ENCODE measurements around the gene CDNF.
"Not testable (repeated sequence)": the region's sequence is repeated elsewhere in the genome, so short reads cannot be mapped to it uniquely, and the experiment has no call there.

Gene CDNF

DNA sequence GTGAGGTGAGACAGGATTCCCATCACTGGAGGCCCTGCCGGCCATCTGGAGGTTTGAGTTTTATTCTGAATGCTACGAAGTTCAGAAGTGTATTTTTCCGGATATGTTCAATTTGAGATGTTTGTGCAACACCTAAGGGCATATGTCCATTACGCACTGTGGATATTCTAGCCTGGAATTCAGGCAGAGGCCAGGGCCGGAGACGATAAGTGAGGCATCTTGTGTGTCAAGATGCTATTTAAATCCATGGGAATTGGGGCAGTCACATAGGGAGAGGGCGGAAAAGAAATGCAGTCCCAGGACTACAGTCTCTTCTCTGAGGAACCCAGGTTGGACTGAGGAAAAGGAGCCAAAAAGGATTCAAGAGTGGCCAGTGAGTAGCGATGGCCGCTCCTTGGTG, 38.9 kb upstream of the CDNF start:
- TF ChIP-seq MYC (IDR thresholded peaks at IDR 0.05; ENCODE audit: low read depth, low read length) (no peak), POLR2A (IDR thresholded peaks at IDR 0.05; ENCODE audit: extremely low read depth, insufficient read length) (no peak), CTCF (IDR thresholded peaks at IDR 0.05; ENCODE audit: low read depth, low read length) (no peak), MAX (IDR thresholded peaks at IDR 0.05; ENCODE audit: low read depth, low read length) (no peak)

GRCh38 chr10:14875941-14876340, 38.1 kb upstream of the CDNF start:
- no peak overlapping the region for H3K4me3 ChIP-seq (ENCODE audit: low read depth, low read length)
- no peak for TF ChIP-seq POLR2A (IDR thresholded peaks at IDR 0.05; ENCODE audit: extremely low read depth, insufficient read length)
- TF ChIP-seq MAX (IDR thresholded peaks at IDR 0.05; ENCODE audit: low read depth, low read length) = no peak
- TF ChIP-seq MYC (IDR thresholded peaks at IDR 0.05; ENCODE audit: low read depth, low read length) = no peak
- TF ChIP-seq CTCF (IDR thresholded peaks at IDR 0.05; ENCODE audit: low read depth, low read length) = no peak
- no peak for DNase-seq (ENCODE audit: low read depth)

More for the DNA sequence above, 38.9 kb upstream of the CDNF start:
- H3K4me3 ChIP-seq (ENCODE audit: low read depth, low read length) = no peak overlapping the region
- no peak for DNase-seq (ENCODE audit: low read depth)

DNA sequence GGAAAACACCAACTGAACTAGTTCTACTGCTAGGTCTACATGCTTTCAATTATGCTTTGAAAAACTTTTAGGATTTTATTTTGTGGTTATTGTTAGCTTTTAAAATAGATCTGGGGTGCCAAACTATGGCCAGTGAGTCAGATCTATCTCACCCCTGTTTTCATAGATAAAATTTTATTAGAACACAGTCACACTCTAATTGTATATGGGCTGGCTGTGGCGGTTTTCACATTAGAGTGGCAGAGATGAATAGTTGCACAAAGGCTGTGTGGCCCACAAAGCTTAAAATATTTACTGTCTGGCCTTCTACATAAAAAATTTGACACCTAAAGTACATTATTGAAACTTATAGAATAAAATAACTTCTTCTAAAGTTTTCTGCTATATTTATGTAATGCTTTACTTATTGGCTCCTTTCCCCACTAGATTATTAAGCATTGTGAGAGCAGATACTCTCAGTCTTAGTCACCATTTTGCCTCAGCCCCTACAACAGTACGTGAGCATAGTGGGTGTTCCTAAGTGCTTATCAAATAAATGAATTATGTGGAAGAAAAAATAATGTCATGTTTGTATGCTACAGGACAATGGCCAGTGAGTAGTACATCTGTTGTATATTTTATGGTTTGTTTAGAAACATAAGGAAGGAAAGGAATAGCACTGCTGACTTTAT, 35.4 kb upstream of the CDNF start:
- TF ChIP-seq MAX (IDR thresholded peaks at IDR 0.05; ENCODE audit: low read depth, low read length) (no peak), POLR2A (IDR thresholded peaks at IDR 0.05; ENCODE audit: extremely low read depth, insufficient read length) (no peak), MYC (IDR thresholded peaks at IDR 0.05; ENCODE audit: low read depth, low read length) (no peak), CTCF (IDR thresholded peaks at IDR 0.05; ENCODE audit: low read depth, low read length) (no peak)
- no peak overlapping the region for H3K4me3 ChIP-seq (ENCODE audit: low read depth, low read length)
- DNase-seq (ENCODE audit: low read depth) = no peak

DNA sequence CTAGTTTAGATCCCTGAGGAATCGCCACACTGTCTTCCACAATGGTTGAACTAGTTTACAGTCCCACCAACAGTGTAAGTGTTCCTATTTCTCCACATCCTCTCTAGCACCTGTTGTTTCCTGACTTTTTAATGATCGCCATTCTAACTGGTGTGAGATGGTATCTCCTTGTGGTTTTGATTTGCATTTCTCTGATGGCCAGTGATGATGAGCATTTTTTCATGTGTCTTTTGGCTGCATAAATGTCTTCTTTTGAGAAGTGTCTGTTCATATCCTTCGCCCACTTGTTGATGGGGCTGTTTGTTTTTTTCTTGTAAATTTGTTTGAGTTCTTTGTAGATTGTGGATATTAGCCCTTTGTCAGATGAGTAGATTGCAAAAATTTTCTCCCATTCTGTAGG, 27.0 kb upstream of the CDNF start:
- H3K4me3 ChIP-seq (ENCODE audit: low read depth, low read length); DNase-seq (ENCODE audit: low read depth): not testable (repeated sequence)

GRCh38 chr10:14864466-14864865, 26.6 kb upstream of the CDNF start:
- DNase-seq (ENCODE audit: low read depth); H3K4me3 ChIP-seq (ENCODE audit: low read depth, low read length): not testable (repeated sequence)

- no peak overlapping the region for H3K4me3 ChIP-seq (ENCODE audit: low read depth, low read length)
- DNase-seq (ENCODE audit: low read depth) = no peak
- TF ChIP-seq MYC (IDR thresholded peaks at IDR 0.05; ENCODE audit: low read depth, low read length) (no peak), CTCF (IDR thresholded peaks at IDR 0.05; ENCODE audit: low read depth, low read length) (no peak), MAX (IDR thresholded peaks at IDR 0.05; ENCODE audit: low read depth, low read length) (no peak), POLR2A (IDR thresholded peaks at IDR 0.05; ENCODE audit: extremely low read depth, insufficient read length) (no peak)
These were observed 23.0 kb upstream of the CDNF start for GRCh38 chr10:14860791-14861190.

DNA sequence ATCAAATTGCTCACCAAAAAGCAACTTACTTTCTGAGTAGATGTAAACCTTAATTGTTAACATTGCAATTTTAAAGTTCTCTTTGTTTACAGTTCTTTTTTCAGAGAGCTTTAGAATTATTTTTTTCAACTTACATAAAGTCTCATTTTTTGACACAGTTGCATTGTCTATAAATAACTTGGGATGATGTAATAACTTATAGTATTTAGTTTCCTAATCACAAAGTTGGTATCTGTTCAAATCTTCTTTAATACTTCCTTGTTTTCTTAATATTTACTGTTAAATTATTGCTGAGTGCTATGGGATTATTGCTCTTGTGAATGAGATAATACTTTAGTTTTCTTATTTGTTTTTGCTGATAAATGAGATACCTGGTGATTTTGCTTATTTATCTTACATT, 21.9 kb upstream of the CDNF start:
- no peak for DNase-seq (ENCODE audit: low read depth)
- no peak for TF ChIP-seq POLR2A (IDR thresholded peaks at IDR 0.05; ENCODE audit: extremely low read depth, insufficient read length)
- TF ChIP-seq CTCF (IDR thresholded peaks at IDR 0.05; ENCODE audit: low read depth, low read length) = no peak
- no peak for TF ChIP-seq MYC (IDR thresholded peaks at IDR 0.05; ENCODE audit: low read depth, low read length)
- TF ChIP-seq MAX (IDR thresholded peaks at IDR 0.05; ENCODE audit: low read depth, low read length) = no peak

More for the DNA sequence above, 21.9 kb upstream of the CDNF start:
- H3K4me3 ChIP-seq (ENCODE audit: low read depth, low read length) = no peak overlapping the region
